ENCODE results near the gene OR4E2. TPM values are rescaled to one million over a fixed set of nuclear protein-coding genes. Genes with fewer than 3 reads are reported as not detected.

Gene OR4E2
- total RNA-seq, 4 donors from 2014 or later, result not detected

DNA sequence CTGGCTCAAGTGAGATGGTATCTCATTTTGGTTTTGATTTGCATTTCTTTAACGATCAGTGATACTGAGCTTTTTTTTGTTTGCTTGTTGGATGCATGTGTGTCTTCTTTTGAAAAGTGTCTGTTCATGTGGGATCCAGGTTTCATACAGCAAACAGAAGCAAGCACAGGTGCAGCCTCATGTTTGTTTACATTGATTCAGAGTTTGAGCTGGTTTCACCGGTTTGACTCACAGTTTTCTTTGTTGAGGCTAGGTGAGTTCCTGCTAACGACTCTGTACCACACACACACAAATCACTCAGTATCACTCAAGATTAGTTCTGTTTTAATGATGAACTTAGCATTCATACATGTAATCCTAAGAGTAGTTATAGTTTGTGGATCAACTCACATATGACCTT, 22.6 kb upstream of the OR4E2 start:
- TF ChIP-seq POLR2A (IDR thresholded peaks at IDR 0.05), result no peak
- TF ChIP-seq, protein P1, sequence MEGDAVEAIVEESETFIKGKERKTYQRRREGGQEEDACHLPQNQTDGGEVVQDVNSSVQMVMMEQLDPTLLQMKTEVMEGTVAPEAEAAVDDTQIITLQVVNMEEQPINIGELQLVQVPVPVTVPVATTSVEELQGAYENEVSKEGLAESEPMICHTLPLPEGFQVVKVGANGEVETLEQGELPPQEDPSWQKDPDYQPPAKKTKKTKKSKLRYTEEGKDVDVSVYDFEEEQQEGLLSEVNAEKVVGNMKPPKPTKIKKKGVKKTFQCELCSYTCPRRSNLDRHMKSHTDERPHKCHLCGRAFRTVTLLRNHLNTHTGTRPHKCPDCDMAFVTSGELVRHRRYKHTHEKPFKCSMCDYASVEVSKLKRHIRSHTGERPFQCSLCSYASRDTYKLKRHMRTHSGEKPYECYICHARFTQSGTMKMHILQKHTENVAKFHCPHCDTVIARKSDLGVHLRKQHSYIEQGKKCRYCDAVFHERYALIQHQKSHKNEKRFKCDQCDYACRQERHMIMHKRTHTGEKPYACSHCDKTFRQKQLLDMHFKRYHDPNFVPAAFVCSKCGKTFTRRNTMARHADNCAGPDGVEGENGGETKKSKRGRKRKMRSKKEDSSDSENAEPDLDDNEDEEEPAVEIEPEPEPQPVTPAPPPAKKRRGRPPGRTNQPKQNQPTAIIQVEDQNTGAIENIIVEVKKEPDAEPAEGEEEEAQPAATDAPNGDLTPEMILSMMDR (IDR thresholded peaks at IDR 0.05), result no peak
- no peak for DNase-seq
- no peak overlapping the region for H3K27ac ChIP-seq
- H3K9me3 ChIP-seq, result no peaks in the 10 kb centered on the region
- no peak overlapping the region for H3K4me3 ChIP-seq (replicated peaks in 1 of 3)
- WGBS, 2 donors, result 29 to 41% methylated on average over 3 of the region's 3 CpGs
- H3K4me1 ChIP-seq, result no peaks in the 10 kb centered on the region
- intact Hi-C loops (cut with DNase I), result no loop called here
- H3K36me3 ChIP-seq, result no peaks in the 10 kb centered on the region
- H3K27me3 ChIP-seq, result no peaks in the 10 kb centered on the region

DNA sequence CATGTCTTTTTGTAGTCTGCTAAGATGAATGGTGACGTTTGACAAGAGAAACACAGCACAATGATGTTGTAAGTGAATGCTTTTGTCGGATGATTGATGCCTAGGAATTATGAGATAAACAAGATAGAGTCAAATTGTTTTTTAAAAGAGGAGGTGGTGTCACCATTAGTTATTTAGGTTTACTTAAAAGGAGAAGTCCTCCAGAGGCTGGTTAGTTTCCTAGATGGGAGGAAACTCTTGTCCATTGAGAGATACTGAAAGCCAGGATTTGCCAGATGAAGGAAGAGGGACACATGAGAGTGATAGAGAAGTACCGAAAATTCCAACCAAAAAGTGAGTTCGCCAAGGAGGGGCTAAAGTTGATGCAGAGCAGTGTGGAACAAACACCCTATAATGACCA, 18.8 kb upstream of the OR4E2 start, which contains the start of gene OR10G2:
Gene OR10G2 (minus strand): TSS at position 101 of the 400 bp plus-strand sequence. CDS start 98 bp downstream, at position 3.
- intact Hi-C loops (cut with DNase I), result no loop called here
- Histone ChIP-seq H3K4me1 (no peaks in the 10 kb centered on the region), H3K4me3 (replicated peaks in 1 of 3) (no peak within 1 kb of the TSS), H3K9me3 (no peaks in the 10 kb centered on the region), H3K27ac (no peak within 1 kb of the TSS), H3K36me3 (no peaks in the 10 kb centered on the region), H3K27me3 (no peaks in the 10 kb centered on the region)
- 80 to 84% methylated on average over 4 of the region's 4 CpGs for WGBS, 2 donors
- no peak for TF ChIP-seq POLR2A (IDR thresholded peaks at IDR 0.05)
- TF ChIP-seq, protein P1 (IDR thresholded peaks at IDR 0.05), result no peak
- DNase-seq, result no peak

DNA sequence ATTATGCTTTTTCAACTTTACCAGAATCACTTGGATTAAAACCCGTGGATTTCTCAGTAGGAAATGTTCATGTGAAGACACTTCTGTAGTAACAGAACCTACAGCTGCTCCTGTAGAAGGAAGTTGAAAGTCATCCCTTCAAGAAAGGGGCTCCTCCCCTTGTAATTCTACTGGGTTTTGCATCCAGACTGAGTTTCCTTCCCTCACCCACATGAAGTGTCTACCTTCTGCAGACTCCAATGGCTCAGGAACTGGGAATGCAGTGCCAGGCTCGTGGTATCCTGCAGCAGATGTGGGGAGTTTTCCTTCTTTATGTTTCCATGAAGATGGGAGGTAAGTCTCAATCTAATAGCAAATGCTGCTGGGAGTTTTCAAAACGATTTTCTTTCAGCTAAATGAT, 11.0 kb upstream of the OR4E2 start:
- Histone ChIP-seq H3K36me3 (no peaks in the 10 kb centered on the region), H3K27me3 (no peaks in the 10 kb centered on the region), H3K4me1 (no peaks in the 10 kb centered on the region), H3K27ac (no peak overlapping the region), H3K9me3 (no peaks in the 10 kb centered on the region), H3K4me3 (replicated peaks in 1 of 3) (no peak overlapping the region)
- no peak for DNase-seq
- 66 to 78% methylated on average over 3 of the region's 3 CpGs for WGBS, 2 donors
- intact Hi-C loops (cut with DNase I), result no loop called here
- TF ChIP-seq POLR2A (IDR thresholded peaks at IDR 0.05), result no peak
- TF ChIP-seq, protein P1 (IDR thresholded peaks at IDR 0.05), result no peak

- Histone ChIP-seq H3K36me3 (no peaks in the 10 kb centered on the region), H3K27me3 (no peaks in the 10 kb centered on the region), H3K4me3 (replicated peaks in 1 of 3) (no peak overlapping the region), H3K4me1 (no peaks in the 10 kb centered on the region), H3K27ac (no peak overlapping the region), H3K9me3 (no peaks in the 10 kb centered on the region)
- 58 to 67% methylated on average over 5 of the region's 5 CpGs for WGBS, 2 donors
- TF ChIP-seq, protein P1 (IDR thresholded peaks at IDR 0.05), result no peak
- no peak for TF ChIP-seq POLR2A (IDR thresholded peaks at IDR 0.05)
- DNase-seq, result no peak
- intact Hi-C loops (cut with DNase I), result no loop called here
These were observed 10.2 kb upstream of the OR4E2 start for GRCh38 chr14:21643407-21643806.

GRCh38 chr14:21647380-21647779, 6.3 kb upstream of the OR4E2 start:
- intact Hi-C loops (cut with DNase I), result no loop called here
- H3K4me1 ChIP-seq, result no peaks in the 10 kb centered on the region

More at GRCh38 chr14:21647380-21647779, 6.3 kb upstream of the OR4E2 start:
- H3K9me3 ChIP-seq, result no peaks in the 10 kb centered on the region
- H3K36me3 ChIP-seq, result no peaks in the 10 kb centered on the region
- no peak overlapping the region for H3K27ac ChIP-seq
- no peaks in the 10 kb centered on the region for H3K27me3 ChIP-seq
- no peak overlapping the region for H3K4me3 ChIP-seq (replicated peaks in 1 of 3)
- no peak for DNase-seq
- TF ChIP-seq, protein P1 (IDR thresholded peaks at IDR 0.05), result no peak
- TF ChIP-seq POLR2A (IDR thresholded peaks at IDR 0.05), result no peak
